Frontal cortex (tissue), 4 donors: ENCODE data around the gene ERG. TPM values are rescaled to one million over a fixed set of nuclear protein-coding genes. Genes with fewer than 3 reads are reported as not detected.
A peak's percentile ranks its signal among the peaks of the same experiment; 100 is the strongest.

Experiments
- DNase-seq, 2 donors: peaks; one replicate each; pipeline ENCODE4 v3.0.0; 2012; ENCODE audit warnings: low spot score in 2 of 2
- FAIRE-seq: peaks from 2 replicates; lab custom pipeline; 2012; peaks lifted over from hg19 to GRCh38; lab: Jason Lieb, UNC
- total RNA-seq: library from RNA; depleted of rRNA; stranded (reverse); fragments of >200 nt; gene quantifications from one replicate; pipeline ENCODE4 v1.2.3, GENCODE V29; 2014
- donor health status: control.
- donor health status: control.
- donor health status: control.

The ERG gene
- total RNA-seq, 1 donor from 2014 or later: 0.82 TPM

DNA sequence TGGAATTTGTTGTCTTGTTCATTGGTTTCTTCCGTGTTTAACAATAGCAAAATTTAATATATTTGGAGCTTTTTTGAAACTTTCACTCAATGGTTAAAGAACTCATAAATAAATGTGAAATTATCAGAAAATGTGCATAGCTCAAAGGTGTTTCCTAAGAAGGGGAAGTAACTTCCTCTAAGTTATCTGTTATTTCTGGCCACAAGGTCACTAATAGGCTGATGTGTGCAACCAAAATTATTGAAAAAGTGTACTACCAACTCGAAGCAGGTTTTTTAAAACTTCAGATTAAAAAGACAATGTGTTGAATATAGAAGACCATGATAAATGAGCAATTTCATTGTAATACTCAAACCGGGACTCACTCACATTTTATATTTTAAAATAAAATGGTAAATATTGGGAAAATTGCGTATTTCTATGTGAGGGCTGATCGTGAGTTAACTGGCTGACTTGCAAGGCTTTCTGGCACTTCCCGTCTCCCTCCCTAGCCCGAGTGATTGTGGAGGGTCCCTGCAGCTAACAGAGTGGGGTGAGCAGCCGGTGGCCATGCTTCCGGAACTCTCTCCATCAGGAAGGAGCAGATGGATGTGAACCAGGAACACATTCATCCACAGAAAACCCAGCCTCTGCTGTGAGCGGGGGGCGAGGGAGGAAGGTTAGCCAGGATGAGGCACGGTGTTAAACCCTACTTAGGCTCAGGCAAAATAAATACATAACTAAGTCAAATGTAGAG, 96.9 kb downstream of the ERG start:
- FAIRE-seq: no peak
- no peak for DNase-seq

DNA sequence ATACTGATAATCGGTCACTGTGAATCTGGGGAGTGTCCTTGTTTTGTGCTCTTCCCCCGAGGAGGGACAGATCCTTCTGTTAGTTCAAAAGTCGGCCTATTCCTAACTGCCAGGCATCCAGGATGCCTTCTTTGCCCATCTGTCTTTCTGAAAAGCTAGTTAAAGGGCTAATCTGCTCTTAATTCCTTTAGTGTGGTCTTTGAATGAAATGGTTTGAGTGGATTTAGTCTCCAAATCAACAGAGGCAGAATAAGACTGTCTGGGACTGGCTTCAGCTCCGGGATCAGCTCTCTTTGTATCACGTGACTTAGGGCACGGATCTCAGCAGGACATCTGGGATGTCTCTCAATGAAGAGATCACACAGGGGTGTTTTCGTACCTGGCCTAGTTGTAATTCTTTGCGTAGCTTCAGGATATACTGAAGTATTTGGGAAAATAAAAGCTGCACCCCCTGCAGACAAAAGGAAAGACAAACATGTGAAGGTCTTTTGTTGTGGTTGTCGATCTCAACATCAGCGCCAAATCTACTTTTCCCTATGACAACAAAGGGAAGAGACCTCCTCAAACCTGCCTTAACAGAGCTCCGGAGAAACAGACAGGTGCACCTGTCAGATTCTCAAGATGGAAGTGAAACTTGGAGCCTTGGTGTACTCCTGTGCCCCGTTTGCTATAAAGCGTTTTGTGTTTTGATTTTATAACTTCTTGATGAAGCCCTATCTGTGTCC, 97.9 kb downstream of the ERG start:
- no peak for FAIRE-seq
- DNase-seq: no peak

DNA sequence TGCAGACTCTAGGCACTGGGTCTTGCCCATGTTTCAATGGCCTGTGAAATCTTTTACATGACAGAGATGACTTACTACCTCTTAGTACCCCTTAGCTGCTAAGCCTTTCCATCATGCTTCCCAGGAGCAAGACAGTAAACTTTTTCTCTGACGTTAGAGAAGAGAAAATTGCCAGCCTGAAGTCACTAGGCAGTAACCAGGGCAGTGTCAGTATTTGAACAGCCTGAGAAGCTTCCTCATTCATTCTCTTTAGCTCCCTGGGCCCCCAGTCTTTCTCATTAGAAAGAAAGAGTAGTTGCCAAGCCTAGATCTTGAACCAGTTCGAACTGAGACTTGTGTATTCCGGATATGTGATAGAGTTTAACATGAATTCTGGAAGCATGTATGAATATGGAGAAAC, 99.2 kb downstream of the ERG start:
- DNase-seq (no peak), FAIRE-seq (no peak)

DNA sequence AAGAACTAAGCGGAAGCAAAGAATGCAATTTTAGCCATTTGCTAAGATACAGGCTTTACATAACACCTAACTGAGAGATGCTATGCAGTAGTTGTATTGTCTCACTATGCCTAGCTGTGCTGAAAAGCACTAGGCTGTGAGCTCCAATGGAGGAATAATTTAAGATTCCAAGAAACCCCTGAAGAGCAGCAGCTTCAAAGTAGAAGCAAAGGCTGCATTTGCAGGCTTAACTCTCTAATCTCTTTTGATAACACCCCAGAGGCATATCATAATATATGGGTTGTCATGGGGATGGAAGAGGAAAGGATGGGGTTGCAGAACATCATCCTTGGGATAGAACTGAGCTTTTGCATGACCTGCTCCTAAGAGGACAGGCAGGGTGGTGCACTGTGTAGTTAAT, 102.0 kb downstream of the ERG start:
- DNase-seq: no peak

DNA sequence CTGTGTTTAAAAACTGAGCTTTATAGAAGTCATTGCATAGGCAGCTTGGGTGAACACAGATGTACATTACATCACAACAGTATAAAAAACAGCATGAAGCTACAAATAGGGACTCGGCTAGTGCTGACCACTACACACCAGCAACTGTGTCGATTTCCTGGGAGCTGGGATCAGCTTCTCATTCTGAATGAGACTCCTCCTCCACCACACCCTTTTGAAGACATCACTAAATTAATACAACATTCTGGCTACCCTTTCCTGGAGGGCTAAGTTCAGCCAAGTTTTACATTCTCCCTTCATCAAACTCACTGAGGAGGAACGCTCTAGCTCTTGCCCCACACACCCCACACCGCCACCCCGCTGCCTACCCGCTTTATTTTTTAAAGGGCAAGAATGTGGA, 102.7 kb downstream of the ERG start:
- no peak for FAIRE-seq

More for the DNA sequence above, 102.0 kb downstream of the ERG start:
- no peak for FAIRE-seq

DNA sequence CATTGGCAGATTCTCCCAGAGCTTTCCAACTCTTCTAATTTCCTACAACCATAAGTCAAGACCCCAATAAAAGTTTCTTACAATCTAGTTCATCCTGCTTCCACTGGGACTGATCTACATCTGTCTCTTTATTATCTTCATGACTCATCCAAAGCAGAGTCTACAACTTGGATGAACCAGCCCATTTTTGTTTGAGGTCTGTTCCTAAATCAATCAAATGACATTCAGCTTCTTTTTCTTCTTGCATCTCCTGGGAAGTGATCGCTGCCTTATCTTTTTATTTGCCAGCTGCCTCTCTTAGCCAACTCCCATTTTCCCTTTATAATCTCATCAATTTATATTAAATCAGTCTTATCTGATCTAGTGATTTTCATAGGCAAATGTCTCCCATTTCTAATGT, 105.6 kb downstream of the ERG start:
- FAIRE-seq: no peak

More for the DNA sequence above, 102.7 kb downstream of the ERG start:
- no peak for DNase-seq

DNA sequence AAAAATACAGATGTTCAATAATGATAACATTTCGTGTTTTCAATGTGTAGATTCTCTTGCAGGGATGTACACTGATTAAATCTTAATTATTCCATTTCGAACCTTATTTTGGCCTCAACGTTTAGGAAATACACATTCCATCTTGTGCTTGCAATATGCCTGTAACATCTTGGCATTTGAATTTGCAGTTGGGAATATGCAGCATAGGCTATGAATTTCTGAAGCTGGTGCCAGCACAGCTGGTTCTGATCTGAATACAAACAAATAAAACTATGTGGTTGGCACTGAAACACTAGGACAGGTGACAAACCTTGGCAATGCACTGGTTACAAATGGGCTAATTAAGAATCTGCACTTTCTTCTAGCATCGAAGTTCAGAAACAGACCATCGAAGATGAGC, 108.4 kb downstream of the ERG start:
- no peak for DNase-seq
- FAIRE-seq: no peak

More for the DNA sequence above, 105.6 kb downstream of the ERG start:
- DNase-seq: no peak

DNA sequence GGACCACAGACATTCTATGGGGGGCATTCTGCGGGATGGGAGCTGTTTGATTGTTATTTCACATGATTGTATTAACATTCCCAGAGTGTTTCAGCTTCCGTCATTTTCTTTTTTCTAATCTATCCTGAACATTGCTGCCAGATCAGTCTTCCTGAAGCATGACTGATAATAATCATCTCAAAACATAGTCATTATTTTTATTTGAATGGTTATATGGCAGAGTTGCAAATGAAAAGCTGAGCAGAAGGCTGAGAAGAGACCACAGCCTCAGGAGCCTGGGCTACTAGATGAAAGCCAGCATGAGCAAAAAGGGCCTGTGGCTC, 109.0 kb downstream of the ERG start:
- FAIRE-seq (no peak), DNase-seq (no peak)

DNA sequence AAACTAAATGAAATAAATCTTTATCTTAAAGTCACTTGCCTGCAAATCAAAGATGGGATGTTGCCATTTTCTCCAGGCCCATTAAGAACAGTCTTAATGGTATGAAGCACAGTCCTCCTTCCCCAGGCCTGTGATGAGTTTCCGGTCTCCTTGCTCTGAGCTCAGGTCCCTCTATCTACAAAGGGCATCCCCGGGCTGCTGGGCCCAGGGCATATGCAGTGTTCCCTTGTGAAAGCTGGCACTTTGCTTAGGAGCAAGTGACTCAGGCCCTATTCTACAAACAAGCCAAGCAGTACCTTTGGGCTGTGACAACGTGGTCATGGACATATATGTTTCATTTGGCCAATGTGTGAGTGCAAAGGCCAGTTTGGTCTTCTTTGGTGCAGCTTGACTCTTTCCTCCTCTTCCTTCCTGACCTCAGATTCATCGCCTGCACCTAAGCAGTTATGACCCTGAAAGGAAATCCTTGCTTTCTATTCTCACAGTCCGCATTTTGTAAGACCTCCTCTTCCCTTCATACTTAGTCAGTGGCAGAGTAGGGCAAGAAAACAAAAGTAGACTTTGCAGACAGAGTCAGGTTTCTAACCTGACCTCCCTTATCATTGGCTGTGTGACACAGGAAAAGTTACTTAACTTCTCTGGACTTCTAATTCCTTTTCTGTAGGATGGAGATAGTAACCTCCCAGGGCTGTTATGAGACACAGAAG, 109.5 kb downstream of the ERG start:
- FAIRE-seq (no peak), DNase-seq (no peak)

DNA sequence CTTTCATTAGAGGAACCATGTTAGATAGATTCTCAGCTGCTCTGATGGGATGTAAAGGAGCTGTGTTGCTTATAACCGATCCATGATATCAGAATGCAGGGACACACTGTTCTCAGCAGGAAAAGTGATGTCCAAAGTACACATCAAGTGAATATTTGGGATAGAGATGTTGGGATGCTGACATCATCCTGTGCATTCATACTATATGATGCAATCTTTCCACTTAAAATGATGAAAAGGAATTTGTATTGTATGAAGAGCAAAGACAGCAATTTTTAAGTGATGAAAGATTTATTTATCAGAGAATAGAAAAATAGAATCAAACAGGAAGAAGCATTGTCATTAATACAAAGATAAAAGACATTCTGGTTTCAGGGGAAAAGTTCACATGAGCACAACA, 110.1 kb downstream of the ERG start:
- no peak for FAIRE-seq
- DNase-seq: no peak

DNA sequence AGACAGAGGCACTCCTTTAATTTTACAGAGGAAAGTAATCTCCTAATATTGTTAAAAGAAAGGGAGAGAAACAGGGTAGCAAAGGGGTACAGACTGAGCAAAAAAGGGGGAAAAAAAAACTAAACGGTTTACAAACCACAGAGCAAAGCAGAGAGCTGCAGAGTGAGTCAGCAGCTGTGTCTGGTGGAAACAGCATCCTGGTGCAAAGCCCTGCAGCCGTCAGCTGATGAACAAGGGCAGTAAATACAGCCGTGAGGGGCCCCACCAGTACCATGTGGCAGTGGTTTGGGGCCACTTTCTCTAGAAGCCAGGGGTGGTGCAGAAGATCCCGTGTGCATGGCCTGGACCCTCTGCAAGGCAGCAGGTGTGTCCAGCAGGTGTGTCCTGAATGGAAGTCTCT, 111.3 kb downstream of the ERG start:
- FAIRE-seq: no peak
- DNase-seq: no peak

DNA sequence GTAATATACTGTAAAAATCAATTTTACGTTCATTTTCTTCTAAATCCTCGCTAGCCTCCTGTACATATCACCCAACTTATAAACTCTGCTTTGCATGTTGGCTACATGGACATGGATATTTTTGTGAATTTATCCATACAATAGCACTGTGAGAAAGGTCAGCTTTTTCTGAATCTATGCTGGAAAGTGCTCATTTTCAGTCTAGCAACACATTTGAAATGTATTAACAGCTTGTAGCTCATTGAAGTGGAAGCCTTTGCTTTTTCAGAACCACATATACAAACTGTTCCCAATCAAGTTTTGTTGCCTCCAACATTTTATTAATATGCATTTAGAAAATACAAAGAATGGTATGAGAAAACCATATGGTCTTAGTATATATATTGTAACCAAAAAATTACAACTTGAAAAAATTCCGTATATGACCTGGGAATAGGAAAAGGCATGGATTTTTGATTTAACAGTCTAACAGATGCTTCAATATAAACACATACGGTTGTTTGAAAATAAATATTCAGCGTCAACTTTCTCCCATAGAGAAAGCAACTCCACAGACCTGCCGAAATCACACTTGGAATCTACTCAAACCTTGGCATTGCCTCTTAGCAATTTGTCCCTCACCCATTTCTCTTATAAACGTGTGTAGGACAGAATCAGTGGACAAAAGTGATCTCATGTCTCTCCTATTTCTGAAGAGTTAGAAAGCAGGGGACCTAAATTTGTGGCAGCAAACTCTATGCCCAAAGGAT, 112.7 kb downstream of the ERG start:
- DNase-seq (no peak), FAIRE-seq (no peak)

DNA sequence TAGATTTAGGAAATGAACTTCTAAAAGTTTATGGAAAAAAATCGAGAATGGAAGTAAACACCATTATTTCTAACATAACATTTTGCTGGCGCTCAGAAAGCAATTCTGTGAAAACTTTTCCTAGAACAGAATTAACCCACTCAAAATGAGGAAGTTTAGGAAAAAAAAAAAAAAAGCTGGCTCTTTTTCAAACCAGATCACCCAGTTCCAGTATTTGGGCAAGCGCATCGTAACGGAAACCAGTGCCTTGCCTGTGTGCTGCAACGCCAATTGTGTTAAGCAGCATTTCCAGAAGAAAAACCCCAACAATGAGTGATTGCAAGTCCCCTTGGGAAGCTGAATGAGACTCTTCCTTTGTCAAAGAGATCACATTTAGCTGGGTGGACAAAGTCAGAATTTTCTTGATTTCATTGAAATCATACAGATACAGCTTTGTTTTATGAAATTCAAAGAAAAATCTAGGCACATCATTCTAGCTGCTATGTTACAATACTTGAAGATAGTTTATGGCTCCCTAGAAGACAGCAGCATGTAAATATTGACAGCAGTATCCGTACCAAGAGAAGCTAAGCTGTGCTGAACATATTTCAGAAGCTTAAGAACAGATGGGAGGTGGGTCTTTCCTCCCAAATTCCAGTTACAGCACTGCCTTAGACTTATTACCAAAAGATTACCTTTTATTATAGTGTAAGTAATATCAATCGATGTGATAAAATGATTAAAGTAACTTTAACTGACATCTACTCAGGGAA, 113.4 kb downstream of the ERG start:
- DNase-seq (peak in 1 of 2 donors; percentile 12), FAIRE-seq (no peak)

DNA sequence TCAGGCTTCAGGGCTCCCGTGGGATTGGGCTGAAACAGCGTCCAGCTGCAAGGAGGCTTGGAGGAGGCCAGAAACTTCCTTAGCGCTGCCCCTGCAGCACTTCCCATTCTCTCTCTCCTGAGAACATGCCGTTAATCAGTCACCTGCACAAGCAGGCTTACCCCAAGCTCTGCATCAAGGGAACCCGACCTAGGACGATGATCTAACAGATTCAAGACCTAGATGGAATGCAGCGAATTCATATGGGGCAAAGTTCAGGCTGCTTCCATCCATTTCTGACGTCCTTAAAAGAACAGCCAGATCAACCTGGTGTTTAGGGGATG, 114.1 kb downstream of the ERG start:
- DNase-seq (no peak), FAIRE-seq (no peak)

DNA sequence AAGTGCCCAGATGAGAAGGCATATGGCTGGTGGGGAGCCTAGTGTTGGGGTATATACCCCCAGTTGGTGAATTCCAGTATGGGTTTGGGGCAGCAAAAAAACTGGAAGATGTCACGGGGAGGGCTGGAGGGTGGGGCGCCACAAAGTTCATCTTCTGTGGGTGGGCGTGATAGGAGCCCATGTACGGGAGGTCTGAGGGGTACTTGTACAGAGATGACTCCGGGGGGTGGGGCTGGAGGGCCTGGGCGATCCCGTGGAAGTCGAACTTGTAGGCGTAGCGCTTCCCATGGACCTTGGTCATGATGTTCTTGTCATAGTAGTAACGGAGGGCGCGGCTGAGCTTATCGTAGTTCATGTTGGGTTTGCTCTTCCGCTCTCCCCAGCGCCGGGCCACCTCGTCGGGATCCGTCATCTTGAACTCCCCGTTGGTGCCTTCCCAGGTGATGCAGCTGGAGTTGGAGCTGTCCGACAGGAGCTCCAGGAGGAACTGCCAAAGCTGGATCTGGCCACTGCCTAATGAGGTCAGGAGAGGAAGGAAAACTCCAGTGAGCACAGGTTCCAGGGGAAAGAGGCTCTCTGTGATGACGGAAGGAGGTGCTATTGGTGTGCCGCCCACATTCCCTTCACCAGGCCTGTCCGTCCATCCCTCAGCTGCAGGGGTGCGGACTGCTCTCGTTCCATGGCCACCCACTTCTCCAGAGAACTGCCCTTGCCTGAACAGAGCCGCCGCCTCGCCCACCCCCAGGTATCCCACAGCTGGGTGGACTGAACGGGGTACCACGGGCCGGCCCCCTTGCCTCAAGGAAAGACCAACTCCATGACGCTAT, 114.7 kb downstream of the ERG start:
- DNase-seq (no peak), FAIRE-seq (no peak)

DNA sequence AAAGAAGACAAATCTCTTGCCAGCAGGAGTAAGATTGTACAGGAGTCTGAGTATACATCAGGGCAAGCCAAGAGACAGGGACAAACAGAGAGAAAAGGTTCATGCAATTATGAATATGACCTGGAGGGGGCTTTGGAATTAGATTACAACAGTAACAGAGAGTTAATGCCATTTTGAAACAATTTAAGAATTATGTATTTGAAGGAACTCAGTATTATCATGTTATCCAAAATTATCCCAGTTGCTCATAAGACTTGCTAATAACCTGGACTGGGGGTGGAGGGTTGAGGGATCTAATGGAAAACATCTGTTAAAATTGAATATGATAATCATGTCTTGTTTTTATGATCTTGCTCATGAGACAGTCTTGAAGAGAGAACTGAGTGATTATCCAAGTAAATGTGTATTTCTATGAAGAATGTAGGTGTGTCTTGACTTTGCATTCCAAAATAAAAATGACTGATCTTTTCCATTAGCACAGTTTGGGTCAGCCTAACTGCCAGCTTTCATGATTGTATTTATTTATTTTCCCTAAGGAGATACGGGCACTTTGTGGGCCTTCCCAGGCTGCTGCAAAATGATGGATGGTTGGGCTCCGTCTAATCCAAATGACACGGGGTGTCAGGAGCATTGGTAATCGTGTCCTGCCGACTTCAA, 117.7 kb downstream of the ERG start:
- no peak for FAIRE-seq
- no peak for DNase-seq

DNA sequence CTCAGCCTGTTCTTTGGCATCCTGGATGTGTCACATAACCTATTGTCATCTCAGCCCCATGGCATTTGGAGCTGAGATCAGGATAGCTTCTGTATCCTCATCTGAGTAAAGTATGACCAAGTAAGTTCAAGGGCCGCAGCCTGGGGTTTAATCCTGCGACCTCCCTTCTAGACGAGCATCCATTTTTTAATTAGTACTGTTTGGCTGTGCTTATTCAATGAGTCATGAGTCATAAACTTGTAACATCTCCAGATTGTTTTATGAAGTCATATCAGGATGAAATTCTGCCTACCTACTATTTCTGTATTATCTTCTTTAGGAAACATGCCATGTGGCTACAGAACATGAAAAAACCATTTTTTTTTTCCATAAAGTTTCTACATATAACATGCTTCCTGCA, 119.1 kb downstream of the ERG start:
- DNase-seq (no peak), FAIRE-seq (no peak)
